Vagina (tissue), 2 donors: ENCODE results near the gene SETD1B. TPM values are rescaled to one million over a fixed set of nuclear protein-coding genes. Genes with fewer than 3 reads are reported as not detected.

ENCODE experiments used
- DNase-seq, 2 donors: peaks; one replicate each; pipeline ENCODE4 v3.0.0-alpha.2; 2017; ENCODE audit errors: extremely low spot score in 2 of 2
- H3K27ac ChIP-seq: fragments of 200-600 bp; sonication (generic); one replicate; pipeline ENCODE4 v1.5.1; 2019
- H3K27me3 ChIP-seq: fragments of 200-600 bp; sonication (generic); one replicate; pipeline ENCODE4 v1.5.1; 2019
- H3K36me3 ChIP-seq, 2 donors: fragments of 200-600 bp; sonication (generic); one replicate each; pipeline ENCODE4 v1.5.1; 2017 to 2019
- H3K4me1 ChIP-seq: fragments of 200-600 bp; sonication (generic); one replicate; pipeline ENCODE4 v1.5.1; 2019
- H3K4me3 ChIP-seq, 2 donors: fragments of 200-600 bp; sonication (generic); 1 replicate in 1 of 2; 2 replicates in 1 of 2; pipeline ENCODE4 v1.5.1; 2016 to 2019
- H3K9me3 ChIP-seq: fragments of 200-600 bp; sonication (generic); one replicate; pipeline ENCODE4 v1.5.1; 2019
- CTCF ChIP-seq, 3 experiments: fragments of 450-650 bp in 2 of 3; fragments of 200-600 bp in 1 of 3; sonication (generic) in 1 of 3; IDR thresholded peaks; one replicate each; pipeline ENCODE4 v1.5.1; 2017 to 2019; ENCODE audit warnings: antibody characterized with exemption in 3 of 3, mild to moderate bottlenecking in 2 of 3, moderate library complexity in 2 of 3
- POLR2A ChIP-seq, 2 donors: fragments of 450-650 bp; IDR thresholded peaks; one replicate each; pipeline ENCODE4 v1.6.1; 2017; ENCODE audit warnings: antibody characterized with exemption in 2 of 2, mild to moderate bottlenecking in 2 of 2, moderate library complexity in 2 of 2
- POLR2AphosphoS5 ChIP-seq, 2 donors: sonication (generic); formaldehyde crosslinking; IDR thresholded peaks; one replicate each; pipeline ENCODE4 v1.9.0; 2017; ENCODE audit warnings: antibody characterized with exemption in 2 of 2, mild to moderate bottlenecking in 2 of 2, low read depth in 1 of 2; ENCODE audit not compliant: insufficient read depth in 1 of 2
- intact Hi-C: fragments of 100-400 bp; cut with DNase I; formaldehyde crosslinking; loops from one replicate; pipeline ENCODE4 v1.15.1; 2023
- total RNA-seq: library from RNA; depleted of rRNA; stranded (reverse); fragments of >200 nt; gene quantifications from one replicate; pipeline ENCODE4 v1.2.3, GENCODE V29; 2016

Gene SETD1B
- total RNA-seq, 1 donor from 2014 or later, result 10.6 TPM

GRCh38 chr12:121770388-121770787 lies 33.4 kb upstream of the SETD1B start:
- DNase-seq, result no peak
- Histone ChIP-seq H3K36me3 (no peaks in the 10 kb centered on the region), H3K4me1 (peaks cover 35% of the 10 kb centered on the region), H3K4me3 (no peak overlapping the region), H3K27me3 (no peaks in the 10 kb centered on the region), H3K9me3 (no peaks in the 10 kb centered on the region), H3K27ac (peak overlapping the region; percentile 84)
- intact Hi-C loops, result no loop called here
- TF ChIP-seq POLR2AphosphoS5 (IDR thresholded peaks at IDR 0.05; ENCODE audit: insufficient read depth in 1 of 2, low read depth in 1 of 2) (no peak), CTCF (IDR thresholded peaks at IDR 0.05) (no peak), POLR2A (IDR thresholded peaks at IDR 0.05) (no peak)

GRCh38 chr12:121770813-121771625 lies 32.8 kb upstream of the SETD1B start:
- intact Hi-C loops, result no loop called here
- Histone ChIP-seq H3K4me1 (peaks cover 29% of the 10 kb centered on the region), H3K27me3 (no peaks in the 10 kb centered on the region), H3K27ac (peak overlapping the region; percentile 84), H3K9me3 (no peaks in the 10 kb centered on the region), H3K36me3 (no peaks in the 10 kb centered on the region), H3K4me3 (no peak overlapping the region)
- no peak for DNase-seq
- TF ChIP-seq CTCF (IDR thresholded peaks at IDR 0.05) (no peak), POLR2A (IDR thresholded peaks at IDR 0.05) (no peak), POLR2AphosphoS5 (IDR thresholded peaks at IDR 0.05; ENCODE audit: insufficient read depth in 1 of 2, low read depth in 1 of 2) (no peak)

DNA sequence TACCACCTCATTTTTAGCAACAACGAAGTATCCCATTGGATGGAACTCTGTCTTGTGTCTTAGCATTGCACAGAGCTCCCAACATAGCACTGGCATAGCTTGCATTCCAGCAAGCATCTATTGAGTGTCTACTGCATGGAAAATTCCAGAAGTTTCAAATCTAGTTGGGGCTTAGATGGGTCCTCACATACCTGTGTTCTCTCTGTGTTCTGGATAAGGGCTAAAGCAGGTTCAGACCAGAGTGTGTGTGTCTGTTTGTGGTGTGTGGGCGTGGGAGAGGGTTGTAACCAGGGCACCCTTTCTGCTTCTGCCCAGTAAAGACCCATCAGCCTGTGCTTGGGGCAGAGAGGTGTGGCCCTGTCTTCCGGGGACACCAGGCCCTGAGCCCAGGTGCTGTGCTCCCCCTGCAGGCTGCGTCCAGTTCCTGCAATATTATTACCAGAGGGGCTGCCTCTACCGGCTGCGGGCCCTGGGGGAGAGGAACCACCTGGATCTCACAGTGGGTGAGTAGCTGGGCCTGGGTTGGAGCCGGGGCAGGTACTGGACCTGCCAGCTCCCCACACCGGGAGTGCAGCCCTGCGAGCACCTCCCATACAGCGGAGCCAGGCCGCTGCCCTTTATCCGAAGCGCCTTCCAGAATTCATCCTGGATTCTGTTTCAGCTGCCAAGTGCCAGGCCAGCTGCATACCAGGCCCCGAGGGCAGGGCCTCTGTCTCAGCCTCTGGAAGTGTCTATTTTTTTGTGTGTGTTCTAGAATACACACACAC lies 30.6 kb upstream of the SETD1B start:
- no peak overlapping the region for H3K4me3 ChIP-seq
- no peaks in the 10 kb centered on the region for H3K27me3 ChIP-seq
- intact Hi-C loops, result no loop called here
- DNase-seq, result no peak
- peaks cover 7% of the 10 kb centered on the region for H3K4me1 ChIP-seq
- TF ChIP-seq POLR2A (IDR thresholded peaks at IDR 0.05) (no peak), CTCF (IDR thresholded peaks at IDR 0.05) (peak; percentile 54 to 81 (median 73)), POLR2AphosphoS5 (IDR thresholded peaks at IDR 0.05; ENCODE audit: insufficient read depth in 1 of 2, low read depth in 1 of 2) (peak; percentile 19 to 40)
- no peaks in the 10 kb centered on the region for H3K9me3 ChIP-seq
- H3K27ac ChIP-seq, result peak overlapping the region; percentile 58
- no peaks in the 10 kb centered on the region for H3K36me3 ChIP-seq

DNA sequence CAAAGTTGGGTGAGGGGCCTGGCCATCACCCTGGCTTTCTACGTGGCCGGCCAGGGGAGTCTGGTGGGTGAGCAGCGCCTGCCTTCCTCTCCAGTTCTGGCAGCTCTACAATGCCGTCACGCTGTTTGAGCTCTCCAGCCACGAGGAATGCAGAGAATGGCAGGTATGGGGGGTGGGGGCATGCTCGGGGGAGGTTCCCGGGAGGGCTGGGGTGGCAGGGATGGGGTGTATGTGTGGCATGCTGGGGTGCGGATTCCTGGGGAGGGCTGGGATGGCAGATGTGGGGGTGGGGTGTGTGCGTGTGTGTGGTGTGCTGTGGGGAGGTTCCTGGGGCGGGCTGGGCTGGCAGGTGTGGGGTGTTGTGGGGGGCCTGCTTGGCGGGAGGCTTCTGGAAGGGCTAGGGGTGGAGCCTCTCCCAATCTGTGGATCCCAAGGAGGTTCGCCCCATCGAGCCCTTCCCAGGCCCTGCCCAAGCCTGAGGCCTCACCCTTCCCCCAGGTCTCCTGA lies 28.8 kb upstream of the SETD1B start:
- Histone ChIP-seq H3K27ac (no peak overlapping the region), H3K27me3 (no peaks in the 10 kb centered on the region), H3K4me1 (no peaks in the 10 kb centered on the region), H3K4me3 (no peak overlapping the region), H3K36me3 (no peaks in the 10 kb centered on the region), H3K9me3 (no peaks in the 10 kb centered on the region)
- DNase-seq, result no peak
- intact Hi-C loops, result loop anchor here (5.0 kb wide), 1 partner anchor 73 kb away; no protein-coding TSS in a partner anchor
- no peak for TF ChIP-seq CTCF (IDR thresholded peaks at IDR 0.05)
- no peak for TF ChIP-seq POLR2A (IDR thresholded peaks at IDR 0.05)
- no peak for TF ChIP-seq POLR2AphosphoS5 (IDR thresholded peaks at IDR 0.05; ENCODE audit: insufficient read depth in 1 of 2, low read depth in 1 of 2)
